C4-2B (cell line): ENCODE data around the gene CCL13.

Source experiments
- ZFX ChIP-seq: fragments of 450-650 bp; IDR thresholded peaks from 2 replicates; pipeline ENCODE4 v1.6.1; 2017
- TF ChIP-seq, protein P1 (sequence below): fragments of 450-650 bp; conservative IDR thresholded peaks from 2 replicates; pipeline ENCODE4 v1.5.1; 2017; ENCODE audit warnings: mild to moderate bottlenecking

DNA sequence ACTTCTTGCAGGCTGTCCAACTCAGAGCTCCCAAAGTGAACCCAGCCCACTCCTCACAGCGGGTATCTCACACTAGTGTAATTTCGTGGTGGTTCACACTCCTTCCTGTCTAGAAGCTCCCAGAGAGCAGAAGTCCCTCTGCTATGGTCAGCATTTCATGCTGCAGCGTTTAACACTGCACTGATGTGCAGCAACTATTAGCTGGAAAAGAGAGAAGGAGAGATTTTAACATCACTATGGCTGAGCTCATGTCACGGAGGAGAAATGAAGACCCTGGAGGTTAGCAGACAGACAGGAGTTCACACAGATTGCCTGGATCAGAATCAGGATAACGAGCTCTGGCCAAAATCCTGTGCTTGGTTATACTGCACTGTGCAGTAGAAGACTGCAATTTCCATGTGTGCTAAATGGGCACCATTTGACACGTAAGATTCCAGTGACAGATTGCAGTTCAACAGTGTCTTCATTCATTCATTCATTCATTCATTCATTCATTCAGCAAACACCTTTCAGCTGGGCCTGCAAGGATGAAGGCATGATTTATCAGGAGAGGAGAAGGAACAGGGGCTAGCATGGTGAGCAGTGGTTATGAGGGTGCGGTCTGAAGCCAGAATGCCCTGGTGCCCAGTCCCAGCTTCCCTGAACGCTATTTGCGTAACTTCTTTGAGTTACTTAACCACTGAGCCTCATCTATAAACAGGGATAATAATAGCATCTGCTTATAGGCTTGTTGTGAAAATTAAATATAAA, 12.1 kb downstream of the CCL13 start:
- TF ChIP-seq, protein P1, sequence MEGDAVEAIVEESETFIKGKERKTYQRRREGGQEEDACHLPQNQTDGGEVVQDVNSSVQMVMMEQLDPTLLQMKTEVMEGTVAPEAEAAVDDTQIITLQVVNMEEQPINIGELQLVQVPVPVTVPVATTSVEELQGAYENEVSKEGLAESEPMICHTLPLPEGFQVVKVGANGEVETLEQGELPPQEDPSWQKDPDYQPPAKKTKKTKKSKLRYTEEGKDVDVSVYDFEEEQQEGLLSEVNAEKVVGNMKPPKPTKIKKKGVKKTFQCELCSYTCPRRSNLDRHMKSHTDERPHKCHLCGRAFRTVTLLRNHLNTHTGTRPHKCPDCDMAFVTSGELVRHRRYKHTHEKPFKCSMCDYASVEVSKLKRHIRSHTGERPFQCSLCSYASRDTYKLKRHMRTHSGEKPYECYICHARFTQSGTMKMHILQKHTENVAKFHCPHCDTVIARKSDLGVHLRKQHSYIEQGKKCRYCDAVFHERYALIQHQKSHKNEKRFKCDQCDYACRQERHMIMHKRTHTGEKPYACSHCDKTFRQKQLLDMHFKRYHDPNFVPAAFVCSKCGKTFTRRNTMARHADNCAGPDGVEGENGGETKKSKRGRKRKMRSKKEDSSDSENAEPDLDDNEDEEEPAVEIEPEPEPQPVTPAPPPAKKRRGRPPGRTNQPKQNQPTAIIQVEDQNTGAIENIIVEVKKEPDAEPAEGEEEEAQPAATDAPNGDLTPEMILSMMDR = no peak
- no peak for TF ChIP-seq ZFX
